GM12874 (cell line): ENCODE results near the gene MRTFA.

Experiments used
- TF ChIP-seq, protein P1 (sequence below): IDR thresholded peaks from 2 replicates; pipeline ENCODE4 v1.5.1; 2011; ENCODE audit warnings: low read depth, mild to moderate bottlenecking, control low read depth, low read length, moderate library complexity; ENCODE audit not compliant: insufficient read depth

MRTFA gene

DNA sequence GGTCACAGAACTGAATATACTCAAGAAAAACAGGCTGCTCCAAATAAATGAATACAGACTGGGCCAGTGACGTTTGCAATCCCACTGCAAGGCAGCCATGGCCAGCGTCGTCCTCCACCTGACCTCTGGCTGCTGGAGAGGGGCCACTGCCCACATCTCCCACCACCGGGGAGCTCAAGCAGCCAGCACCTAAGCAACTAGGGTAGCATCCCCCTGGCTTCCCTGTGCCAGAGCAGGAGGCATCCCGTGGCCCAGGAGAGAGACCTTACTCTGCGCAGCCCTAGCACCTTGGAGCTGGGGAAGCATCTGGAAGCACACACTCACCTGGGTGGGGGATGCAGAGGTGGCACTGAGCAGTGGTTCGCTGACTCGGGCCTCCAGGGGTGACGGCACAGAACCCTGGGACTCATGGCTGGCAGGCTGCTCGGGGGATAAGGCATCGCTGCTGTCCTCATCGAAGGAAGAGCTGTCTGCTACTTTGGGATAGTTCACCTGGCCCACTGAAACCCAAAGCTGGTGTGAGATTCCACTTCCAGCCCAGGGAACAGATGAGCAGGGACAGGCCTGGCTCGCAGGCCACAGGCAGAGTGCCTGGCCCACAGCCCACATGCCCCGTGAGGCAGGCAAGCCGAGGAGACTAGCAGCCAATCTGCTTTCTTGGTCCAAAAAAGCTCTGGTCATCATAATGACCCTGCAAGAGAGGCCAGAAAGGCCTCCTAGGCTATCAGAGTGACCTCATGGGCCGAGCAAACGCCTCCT lies 212.5 kb downstream of the MRTFA start:
- TF ChIP-seq, protein P1, sequence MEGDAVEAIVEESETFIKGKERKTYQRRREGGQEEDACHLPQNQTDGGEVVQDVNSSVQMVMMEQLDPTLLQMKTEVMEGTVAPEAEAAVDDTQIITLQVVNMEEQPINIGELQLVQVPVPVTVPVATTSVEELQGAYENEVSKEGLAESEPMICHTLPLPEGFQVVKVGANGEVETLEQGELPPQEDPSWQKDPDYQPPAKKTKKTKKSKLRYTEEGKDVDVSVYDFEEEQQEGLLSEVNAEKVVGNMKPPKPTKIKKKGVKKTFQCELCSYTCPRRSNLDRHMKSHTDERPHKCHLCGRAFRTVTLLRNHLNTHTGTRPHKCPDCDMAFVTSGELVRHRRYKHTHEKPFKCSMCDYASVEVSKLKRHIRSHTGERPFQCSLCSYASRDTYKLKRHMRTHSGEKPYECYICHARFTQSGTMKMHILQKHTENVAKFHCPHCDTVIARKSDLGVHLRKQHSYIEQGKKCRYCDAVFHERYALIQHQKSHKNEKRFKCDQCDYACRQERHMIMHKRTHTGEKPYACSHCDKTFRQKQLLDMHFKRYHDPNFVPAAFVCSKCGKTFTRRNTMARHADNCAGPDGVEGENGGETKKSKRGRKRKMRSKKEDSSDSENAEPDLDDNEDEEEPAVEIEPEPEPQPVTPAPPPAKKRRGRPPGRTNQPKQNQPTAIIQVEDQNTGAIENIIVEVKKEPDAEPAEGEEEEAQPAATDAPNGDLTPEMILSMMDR, result no peak

DNA sequence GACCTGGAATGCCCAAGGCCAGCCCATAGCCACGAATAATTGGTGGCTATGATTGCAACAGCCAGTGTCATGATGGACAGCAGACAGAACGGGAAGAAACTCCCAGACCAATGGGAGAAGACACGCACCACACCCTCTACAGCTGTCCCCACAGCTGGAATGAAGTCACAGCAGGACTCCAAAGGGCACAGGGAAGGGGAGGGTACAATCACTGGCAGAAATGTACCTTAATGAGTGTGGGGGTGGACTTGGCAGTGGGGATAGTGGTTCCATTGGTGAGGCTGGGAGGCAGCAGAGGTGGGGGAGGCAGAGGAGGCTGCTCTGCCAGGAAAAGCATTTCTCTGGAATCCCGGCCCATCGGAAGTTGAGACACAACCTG lies 213.2 kb downstream of the MRTFA start:
- TF ChIP-seq, protein P1, result no peak

DNA sequence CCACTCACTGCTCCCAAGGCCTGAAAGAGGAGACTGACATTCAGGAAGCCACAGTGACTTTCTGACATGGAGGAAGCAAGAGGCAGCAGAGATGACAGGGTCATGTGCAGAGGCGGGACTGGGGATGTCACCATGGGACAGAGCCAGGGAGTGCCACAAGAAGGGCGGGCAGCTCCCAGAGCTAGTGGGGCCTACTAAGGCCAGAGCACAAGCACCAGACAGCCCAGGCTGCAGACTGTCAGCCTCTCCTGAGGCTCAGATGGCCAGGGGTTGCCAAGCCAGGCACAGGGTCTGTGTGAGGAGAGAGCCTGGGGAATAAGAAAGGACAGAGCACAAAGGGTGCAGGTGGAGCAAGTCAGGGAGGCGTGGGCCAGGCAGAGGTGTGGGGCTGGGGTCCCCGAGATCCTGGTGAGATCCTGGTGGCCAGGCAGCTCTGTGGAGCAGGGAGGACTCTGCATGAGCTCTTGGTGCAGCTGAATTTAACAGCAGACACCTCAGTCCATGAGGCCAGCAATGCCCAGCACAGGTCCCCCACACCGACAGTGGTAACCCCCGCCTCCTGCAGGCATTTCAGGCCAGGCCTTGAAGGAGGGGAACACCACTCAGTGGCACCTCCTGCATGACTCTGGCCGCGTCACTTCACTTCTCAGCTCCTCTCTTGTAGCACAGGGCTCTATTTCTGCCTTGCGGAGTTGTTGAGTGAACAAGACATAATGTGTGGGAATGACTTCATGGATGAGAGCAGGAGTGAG lies 213.8 kb downstream of the MRTFA start:
- TF ChIP-seq, protein P1, result no peak

DNA sequence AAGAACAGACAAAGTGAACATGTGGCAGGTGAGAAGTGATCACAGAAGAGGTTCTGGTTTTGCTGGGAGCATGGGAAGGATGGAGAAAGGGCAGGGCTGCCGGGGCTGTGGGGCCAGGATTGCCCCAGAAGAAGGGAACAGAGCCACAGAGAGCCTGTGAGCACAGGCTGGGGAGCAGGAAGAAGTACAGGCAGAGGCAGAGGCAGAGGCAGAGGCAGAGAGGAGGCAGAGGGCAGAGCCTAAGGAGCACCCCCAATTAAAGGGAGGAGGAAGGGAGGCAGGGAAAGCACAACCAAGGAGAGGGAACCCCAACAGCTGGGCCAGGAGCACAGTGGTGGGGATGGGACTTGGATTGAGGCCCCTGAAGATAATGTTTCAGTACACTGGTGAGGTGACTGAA lies 214.6 kb downstream of the MRTFA start:
- TF ChIP-seq, protein P1, result no peak

DNA sequence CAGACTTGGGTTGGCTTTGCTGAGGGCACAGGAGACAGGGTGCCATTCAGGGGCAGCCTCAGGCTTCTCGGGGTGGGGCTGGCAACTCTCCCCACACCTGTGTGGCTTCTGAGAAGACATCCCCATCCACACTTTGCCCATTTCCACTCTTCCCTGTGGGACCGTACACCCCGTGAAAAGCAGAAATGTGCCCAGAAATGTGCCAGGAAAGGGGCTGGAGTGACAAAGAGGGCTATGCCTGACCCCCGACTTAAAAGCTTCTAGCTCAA lies 215.5 kb downstream of the MRTFA start:
- TF ChIP-seq, protein P1, result no peak

DNA sequence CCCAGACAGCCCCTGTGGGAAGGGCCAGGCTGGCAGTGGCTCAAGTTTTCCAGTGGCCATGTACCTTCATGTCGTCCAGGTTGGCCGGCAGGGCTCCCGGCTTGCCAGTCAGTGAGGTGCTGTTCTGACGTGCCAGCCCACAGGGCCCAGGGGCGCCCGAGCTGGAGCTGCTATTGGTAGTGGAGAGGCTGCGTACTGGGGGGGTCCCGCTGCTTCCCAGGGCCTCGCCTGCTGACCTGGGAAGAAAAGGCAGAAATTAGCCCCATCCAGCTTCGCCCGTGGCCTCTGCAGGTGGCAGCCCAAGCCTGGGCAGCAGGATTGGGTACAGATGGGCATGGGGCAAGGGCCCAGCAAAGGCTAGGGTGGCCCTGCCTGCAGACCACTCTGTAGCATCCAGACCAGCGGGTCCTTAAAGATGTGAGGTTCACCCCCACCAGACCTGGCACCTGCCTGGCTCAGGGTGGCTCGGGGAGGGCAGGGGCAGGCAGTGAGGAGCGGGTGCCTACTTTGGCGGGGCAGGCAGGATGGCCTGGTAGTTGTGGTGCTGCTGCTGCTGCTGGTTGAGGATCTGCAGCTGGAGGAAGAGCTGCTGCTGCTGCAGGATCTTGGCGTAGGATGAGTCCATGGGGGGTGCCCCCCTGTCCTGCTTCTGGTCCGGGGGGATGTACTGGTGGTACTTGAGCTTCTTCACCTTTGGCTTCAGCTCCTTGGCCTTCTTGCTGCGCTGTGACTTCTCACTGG lies 216.0 kb downstream of the MRTFA start:
- TF ChIP-seq, protein P1, result no peak

DNA sequence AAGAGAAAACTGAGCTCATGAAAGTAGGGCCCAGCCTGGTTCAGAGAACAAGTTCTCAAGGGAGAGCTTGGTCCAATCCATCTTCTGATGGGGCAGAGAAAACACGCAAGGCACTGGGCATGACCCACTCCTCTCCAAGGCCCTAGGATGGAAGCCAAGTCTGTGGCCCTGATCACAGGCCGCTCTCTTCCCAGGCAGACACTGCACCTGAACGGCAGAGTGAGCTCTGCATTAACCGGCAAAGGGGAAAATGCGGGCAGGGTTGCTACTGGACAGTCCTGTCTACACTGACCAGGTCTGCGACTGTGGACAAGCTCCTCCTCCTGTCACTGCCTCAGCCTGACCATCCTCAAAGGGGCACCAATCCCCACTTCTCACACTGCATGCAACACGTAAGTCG lies 216.8 kb downstream of the MRTFA start:
- TF ChIP-seq, protein P1, result no peak
